ENCODE results near the gene RGS12. TPM values are rescaled to one million over a fixed set of nuclear protein-coding genes. Genes with fewer than 3 reads are reported as not detected.

The RGS12 gene
- total and polyA plus RNA-seq, 2 of the 8 experiments (the other 6 are each of a cell fraction or from before 2014, with no cell fraction given): 6.0 to 16.4 TPM

GRCh38 chr4:3328814-3329663 lies 36.2 kb downstream of the RGS12 start:
- Histone ChIP-seq H3K23ac (ENCODE audit: insufficient read length) (no peak overlapping the region), H2BK120ac (replicated peaks; ENCODE audit: low read depth, low read length) (no peak overlapping the region), H3K4me1 (replicated peaks in 1 of 4; ENCODE audit: control insufficient read depth in 3 of 4, insufficient read depth in 4 of 4, low read length in 3 of 4) (peaks cover 0 to 5% (median 3%) of the 10 kb centered on the region in 4 experiments; a peak in 5 of 7 replicates), H2AK5ac (ENCODE audit: low read depth, low read length) (no peak overlapping the region), H3K23me2 (ENCODE audit: low read depth, low read length) (no peaks in the 10 kb centered on the region), H3K56ac (replicated peaks; ENCODE audit: insufficient read length, low read depth, low read length) (no peak overlapping the region), H4K5ac (ENCODE audit: insufficient read length, low read depth, low read length) (no peak overlapping the region), H4K8ac (ENCODE audit: extremely low read depth, insufficient read depth, low read length) (no peak overlapping the region; the same call in 1 of the 2 replicates), H3K4me3 (ENCODE audit: extremely low read depth in 1 of 4, insufficient read depth in 2 of 4, low read depth in 3 of 4, low read length in 4 of 4) (no peak overlapping the region), H4K91ac (replicated peaks; ENCODE audit: insufficient read length, low read length) (no peak overlapping the region), H2BK20ac (ENCODE audit: low read length) (no peak overlapping the region), H3K9ac (replicated peaks in 1 of 4; ENCODE audit: extremely low read depth in 1 of 4, low read depth in 3 of 4, low read length in 3 of 4) (no peak overlapping the region), H3K14ac (ENCODE audit: insufficient read length) (no peak overlapping the region), H2BK15ac (ENCODE audit: low read length) (no peak overlapping the region), H3K27me3 (replicated peaks in 1 of 4; ENCODE audit: control insufficient read depth in 3 of 4, extremely low read depth in 1 of 4, insufficient read depth in 3 of 4, low read length in 3 of 4) (no peaks in the 10 kb centered on the region), H2BK5ac (ENCODE audit: low read depth, low read length) (no peak overlapping the region), H4K20me1 (replicated peaks in 1 of 2; ENCODE audit: control insufficient read depth in 1 of 2, insufficient read depth in 2 of 2, low read length in 2 of 2) (peaks cover 5 to 11% of the 10 kb centered on the region in 2 experiments), H3K18ac (ENCODE audit: extremely low read depth, low read length) (no peak overlapping the region), H3K27ac (ENCODE audit: low read depth, low read length) (no peak overlapping the region), H2AFZ (ENCODE audit: low read length) (no peak overlapping the region), H3K9me3 (ENCODE audit: insufficient read depth in 2 of 2, low read depth in 1 of 2, low read length in 1 of 2) (no peaks in the 10 kb centered on the region), H3K36me3 (ENCODE audit: control insufficient read depth in 2 of 4, insufficient read depth in 4 of 4, low read length in 3 of 4) (no peaks in the 10 kb centered on the region), H3K79me1 (ENCODE audit: low read depth, low read length) (peaks cover 5% of the 10 kb centered on the region; the same call in 1 of the 2 replicates), H3K4me2 (ENCODE audit: insufficient read depth in 1 of 2, low read depth in 2 of 2, low read length in 2 of 2) (no peak overlapping the region), H3K79me2 (ENCODE audit: control insufficient read depth in 1 of 2, insufficient read depth in 2 of 2, low read length in 2 of 2) (no peaks in the 10 kb centered on the region), H3K4ac (replicated peaks; ENCODE audit: insufficient read length, low read depth, low read length) (no peak overlapping the region), H2BK12ac (ENCODE audit: low read depth, low read length) (no peak overlapping the region)
- DNase-seq (ENCODE audit: low read depth in 1 of 2, low spot score in 2 of 2) (peak in 1 of 2 experiments; percentile 38), FAIRE-seq (no peak)
- POLR2A ChIA-PET (ENCODE audit: partially characterized antibody): interaction anchor here (3.6 kb wide), 1 partner anchor 10 kb away, joined by 13 read pairs; no protein-coding TSS in a partner anchor
- CTCF ChIA-PET (ENCODE audit: partially characterized antibody): interaction anchor here (1.1 to 12.2 kb wide), 3 partner anchors 9 to 114 kb away, joined by 3 to 124 read pairs (median 4); no protein-coding TSS in a partner anchor
- WGBS, 2 experiments (ENCODE audit: extremely low coverage in 1 of 2, insufficient coverage in 1 of 2, insufficient read length in 1 of 2, insufficient replicate concordance in 2 of 2, low coverage in 1 of 2, low lambda C conversion rate in 2 of 2, missing lambda C conversion rate in 1 of 2): 89% methylated on average over 10 of the region's 10 CpGs; no CpG with 5 or more reads in 1 of the 2 experiments
- no peak for TF ChIP-seq TBP (IDR thresholded peaks at IDR 0.05; ENCODE audit: low read depth, low read length)
- no peak for TF ChIP-seq TCF12 (IDR thresholded peaks at IDR 0.05; ENCODE audit: low read depth, low read length)
- TF ChIP-seq TAF7 (optimal IDR thresholded peaks at IDR 0.05; ENCODE audit: borderline replicate concordance, low read depth, low read length): no peak
- no peak for TF ChIP-seq GABPA (IDR thresholded peaks at IDR 0.05; ENCODE audit: borderline replicate concordance, insufficient read depth, low read length)
- no peak for TF ChIP-seq KDM4A (IDR thresholded peaks at IDR 0.05; ENCODE audit: low read depth, low read length, severe bottlenecking)

All from H1 (cell line).